Anterior cingulate cortex (tissue), 58 donors: ENCODE data around the gene SRP68.
A peak's percentile ranks its signal among the peaks of the same experiment; 100 is the strongest.

Experiments
- DNase-seq, 58 donors: peaks; one replicate each; lab custom pipeline; 2025; lab: John Stamatoyannopoulos, UW

Gene SRP68

DNA sequence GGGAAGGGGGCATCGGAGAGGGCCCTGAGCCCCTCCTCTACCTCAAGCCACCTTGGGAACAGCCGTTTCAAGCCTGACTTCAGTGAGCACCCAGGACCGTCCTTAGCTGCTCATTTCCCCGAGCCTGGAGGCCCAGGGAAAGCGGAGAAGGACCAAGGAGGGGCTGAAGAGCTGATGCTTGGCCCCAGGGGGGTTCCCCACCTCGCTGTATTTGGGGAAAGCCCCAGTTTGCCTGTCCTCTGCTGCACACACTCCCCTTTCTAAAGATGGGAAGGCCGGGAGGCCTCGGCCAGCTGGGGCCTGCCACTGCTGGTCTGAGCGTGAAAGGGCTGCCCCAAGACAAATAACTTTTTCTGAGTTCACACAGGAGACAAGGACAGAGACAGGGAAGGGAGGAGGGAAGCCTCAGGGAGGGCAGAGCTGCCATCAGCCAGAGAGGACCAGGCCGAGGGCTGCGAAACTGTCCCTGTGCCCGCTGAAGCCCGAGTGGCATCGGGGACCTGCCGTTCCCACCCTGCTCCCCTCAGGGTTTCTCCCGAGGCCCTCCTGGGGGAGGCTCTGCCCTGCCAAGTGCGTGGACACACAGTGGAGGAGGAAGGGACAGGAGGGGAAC is 18.3 kb upstream of the SRP68 start:
- no peak for DNase-seq

GRCh38 chr17:76089680-76090516 is 17.6 kb upstream of the SRP68 start:
- no peak for DNase-seq

- no peak for DNase-seq
Observed at GRCh38 chr17:76088868-76089576, 16.7 kb upstream of the SRP68 start.

DNA sequence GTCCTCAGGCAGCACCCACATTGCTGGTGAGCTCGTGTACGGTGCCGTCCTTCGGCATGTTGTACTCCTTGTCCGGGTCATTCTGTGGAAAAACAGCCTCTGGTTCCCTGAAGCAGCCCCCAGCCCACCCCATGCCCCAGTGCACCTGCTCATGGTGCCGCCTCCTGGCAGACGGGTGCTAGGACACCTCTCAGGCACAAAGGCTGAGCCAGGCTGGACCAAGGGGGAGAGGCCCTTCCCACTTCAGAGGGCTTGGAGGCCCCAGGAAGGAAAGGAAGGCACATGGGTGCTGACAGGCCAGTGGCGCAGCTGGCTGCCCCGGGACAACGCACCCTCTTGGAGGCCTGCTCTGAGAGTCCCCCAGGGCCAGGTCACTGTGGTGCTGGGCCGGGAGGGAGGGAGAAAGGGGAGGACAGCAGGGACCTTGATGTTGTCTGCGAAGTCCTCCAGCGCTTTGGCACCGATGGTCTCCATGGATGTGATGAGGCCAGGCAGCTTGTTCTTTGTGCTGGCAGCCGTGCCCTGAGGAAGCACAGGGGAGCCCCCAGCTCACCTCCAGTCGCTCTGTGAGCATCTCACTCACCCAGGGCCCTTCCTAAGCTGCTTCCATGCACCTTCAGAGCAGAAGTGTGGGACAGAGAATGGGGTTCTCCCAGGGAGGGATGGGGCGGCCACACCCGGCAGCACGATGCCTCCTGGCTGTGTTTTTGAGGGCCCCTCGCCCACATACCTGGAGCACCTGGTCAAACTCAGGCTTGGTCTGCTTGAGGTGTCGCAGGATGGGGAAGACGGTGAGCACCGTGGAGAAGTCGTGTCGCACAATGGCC is 15.9 kb upstream of the SRP68 start:
- no peak for DNase-seq

- no peak for DNase-seq
Observed at GRCh38 chr17:76087531-76087930, 15.2 kb upstream of the SRP68 start.

DNA sequence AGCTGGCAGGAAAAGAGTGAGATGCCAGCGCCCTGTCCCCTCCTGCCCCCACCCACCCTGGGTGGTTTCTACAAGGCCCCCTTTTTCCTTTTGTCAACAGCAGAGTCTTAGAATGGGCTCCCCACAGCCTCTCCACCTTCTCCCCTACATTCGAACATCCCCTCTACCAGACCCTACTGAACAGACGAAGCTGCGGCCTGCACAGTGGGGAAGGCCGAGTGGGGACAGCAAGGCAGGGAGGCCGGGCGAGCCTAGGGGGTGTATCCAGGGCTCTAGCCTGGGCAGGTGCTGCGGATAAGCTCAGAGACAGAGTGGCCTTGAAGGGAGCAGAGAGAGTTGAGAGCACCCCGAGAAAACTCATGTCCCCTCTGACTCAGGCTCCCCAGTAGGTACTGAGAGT is 14.1 kb upstream of the SRP68 start:
- no peak for DNase-seq

DNA sequence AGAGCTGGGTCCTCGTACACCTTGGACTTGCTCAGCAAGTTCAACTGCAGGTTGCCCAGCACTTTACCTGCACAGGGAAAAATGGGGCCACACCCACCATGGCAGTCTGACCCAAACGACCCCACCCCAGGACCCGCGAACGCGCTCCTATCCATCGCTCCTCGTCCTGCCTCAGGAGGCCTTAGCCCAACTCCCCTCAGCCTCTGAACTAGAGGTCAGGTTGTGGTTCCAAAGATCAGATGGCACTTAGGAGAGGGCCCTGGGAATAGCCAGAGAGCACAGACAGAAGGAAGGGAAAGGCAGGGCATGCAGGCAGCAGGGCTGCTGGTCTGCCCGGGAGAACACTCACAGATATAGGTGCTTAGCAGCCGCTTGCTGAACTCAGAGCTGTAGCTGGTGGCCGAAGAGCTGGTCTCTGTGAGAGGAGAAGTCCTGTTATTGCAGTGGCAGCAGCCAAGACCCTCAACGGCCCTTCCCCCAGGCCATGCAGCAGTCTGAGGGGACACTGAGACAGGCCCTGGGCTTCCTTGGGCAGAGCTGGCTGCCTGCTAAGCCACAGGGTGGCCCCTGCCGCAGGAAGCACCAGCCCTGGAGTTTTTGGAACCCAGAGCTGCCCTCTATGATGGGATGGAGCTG is 13.5 kb upstream of the SRP68 start:
- no peak for DNase-seq

DNA sequence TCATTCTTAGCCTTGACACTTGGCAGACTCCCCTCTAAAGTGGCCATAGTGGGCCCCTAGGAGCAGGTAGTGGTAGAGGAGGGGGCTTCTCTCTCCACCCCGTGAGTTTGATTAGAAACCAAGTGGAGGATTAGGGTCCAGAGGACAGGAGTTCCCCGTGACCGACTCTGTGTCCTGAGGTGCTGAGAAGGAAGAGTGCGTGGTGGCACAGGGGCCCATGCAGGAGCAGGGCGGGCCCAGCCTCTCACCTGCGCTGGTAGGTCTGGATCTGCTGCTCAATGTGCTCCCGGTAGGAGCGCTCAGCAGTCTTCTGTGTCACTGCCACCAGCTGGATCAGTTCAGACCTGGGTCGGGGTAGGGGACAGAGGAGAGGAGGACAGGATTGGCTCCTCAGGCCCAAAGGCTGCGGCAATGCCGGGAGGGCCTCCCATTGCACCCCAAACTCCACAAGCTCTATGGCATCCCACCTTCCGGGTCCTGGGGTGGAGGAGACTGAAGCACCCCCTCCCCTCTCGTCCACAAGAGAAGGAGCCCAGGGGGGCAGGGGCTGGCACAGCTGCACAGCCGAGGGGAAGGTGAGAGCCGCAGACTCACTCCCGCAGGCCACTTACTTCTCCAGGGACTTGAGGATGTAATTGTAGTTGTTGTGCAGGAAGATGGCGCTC is 12.9 kb upstream of the SRP68 start:
- DNase-seq: no peak

- DNase-seq: no peak
Observed at GRCh38 chr17:76083536-76084182, 11.3 kb upstream of the SRP68 start.

DNA sequence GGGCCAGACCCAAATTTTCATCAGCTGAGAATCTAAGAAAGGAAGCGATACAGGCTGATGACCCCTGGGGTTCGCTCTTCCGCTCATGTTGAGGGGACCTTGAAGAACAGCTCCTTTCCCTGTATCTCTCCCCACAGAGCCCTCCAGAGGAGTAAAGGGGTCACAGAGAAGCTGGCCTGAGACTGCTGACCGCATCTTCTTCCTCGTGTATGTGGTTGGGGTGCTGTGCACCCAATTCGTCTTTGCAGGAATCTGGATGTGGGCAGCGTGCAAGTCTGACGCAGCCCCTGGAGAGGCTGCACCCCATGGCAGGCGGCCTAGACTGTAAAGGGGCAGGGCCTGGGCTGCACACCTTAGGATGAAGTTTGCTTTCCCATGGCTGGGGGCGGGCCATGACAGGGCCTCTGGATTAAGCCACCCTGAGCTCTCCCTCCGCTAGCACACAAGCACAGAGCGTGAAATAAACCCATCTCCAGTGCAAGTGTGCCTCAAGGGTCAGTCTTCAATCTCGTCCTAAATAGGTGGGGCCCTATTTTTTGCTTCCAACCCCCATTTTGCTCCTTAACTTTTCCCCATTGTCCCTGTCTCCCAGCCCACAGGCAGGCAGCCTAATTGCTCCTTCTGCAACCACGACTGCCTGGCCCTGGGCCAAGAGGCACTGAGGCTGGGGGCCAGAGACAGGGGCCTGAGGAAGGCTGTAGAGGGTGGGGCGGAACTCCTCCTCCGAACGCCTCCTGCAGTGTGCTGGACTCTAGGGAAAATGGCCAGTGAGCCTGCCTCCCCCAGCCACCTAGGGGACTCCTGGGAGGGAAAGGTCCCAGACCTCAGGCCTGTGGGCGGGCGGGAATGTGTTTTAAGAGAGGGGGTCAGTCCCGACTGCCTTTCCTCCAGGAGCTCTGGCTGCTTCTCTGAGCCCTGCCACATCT is 10.3 kb upstream of the SRP68 start:
- peak in 1 of 58 donors; percentile 20 for DNase-seq

GRCh38 chr17:76081295-76082210 is 9.2 kb upstream of the SRP68 start:
- no peak for DNase-seq

GRCh38 chr17:76080768-76081287 is 8.5 kb upstream of the SRP68 start:
- DNase-seq: no peak

DNA sequence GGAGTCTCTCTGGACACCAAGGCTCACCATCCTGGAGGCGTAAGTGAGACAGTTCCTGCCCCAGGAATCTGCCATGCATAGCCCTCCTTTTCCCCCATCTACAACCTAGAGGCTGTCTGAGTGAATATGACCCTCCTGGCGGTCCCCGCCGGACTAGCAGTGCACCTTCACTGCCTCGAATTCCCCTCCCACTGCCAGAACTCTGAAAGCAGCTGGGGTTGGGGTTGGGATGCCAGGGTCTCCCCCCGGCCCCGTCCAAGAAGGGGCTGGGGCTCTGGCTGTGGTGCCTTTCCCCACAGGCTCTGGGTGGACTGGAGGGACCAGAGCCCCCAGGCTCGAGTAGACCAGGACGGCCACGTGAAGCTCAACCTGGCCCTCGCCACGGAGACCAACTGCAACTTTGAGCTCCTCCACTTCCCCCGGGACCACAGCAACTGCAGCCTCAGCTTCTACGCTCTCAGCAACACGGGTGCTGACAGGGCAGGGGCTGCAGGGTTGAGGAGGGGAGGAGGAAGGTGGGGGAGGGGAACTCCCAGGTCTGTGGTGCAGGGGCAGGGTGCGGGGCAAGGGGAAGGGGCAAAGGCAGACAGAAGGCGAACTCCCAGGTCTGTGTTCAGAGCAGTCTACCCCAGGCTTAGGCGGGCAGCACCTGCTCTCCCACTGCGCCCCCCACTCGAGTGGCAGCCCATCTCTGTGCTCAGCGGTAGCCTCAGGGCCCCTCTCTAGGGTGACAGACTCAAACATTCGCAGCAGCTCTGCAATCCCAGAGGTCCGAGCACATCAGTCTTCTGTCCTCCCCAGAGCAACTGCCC is 7.8 kb upstream of the SRP68 start:
- DNase-seq: no peak

- DNase-seq: no peak
Observed at GRCh38 chr17:76079535-76079955, 7.2 kb upstream of the SRP68 start.

GRCh38 chr17:76078860-76079534 is 6.7 kb upstream of the SRP68 start, which contains the start of gene ZACN:
Gene ZACN (plus strand): TSS chr17:76079182. CDS start chr17:76079265, 83 bp downstream.
- DNase-seq: no peak
